HS-5 (cell line): ENCODE data around the gene SEMA4D.
A peak's percentile ranks its signal among the peaks of the same experiment; 100 is the strongest.
"Not testable (repeated sequence)": the region's sequence is repeated elsewhere in the genome, so short reads cannot be mapped to it uniquely, and the experiment has no call there.

Experiments
- DNase-seq: peaks from one replicate; pipeline ENCODE4 v3.0.0-alpha.2; 2012; ENCODE audit warnings: low read depth

Gene SEMA4D

DNA sequence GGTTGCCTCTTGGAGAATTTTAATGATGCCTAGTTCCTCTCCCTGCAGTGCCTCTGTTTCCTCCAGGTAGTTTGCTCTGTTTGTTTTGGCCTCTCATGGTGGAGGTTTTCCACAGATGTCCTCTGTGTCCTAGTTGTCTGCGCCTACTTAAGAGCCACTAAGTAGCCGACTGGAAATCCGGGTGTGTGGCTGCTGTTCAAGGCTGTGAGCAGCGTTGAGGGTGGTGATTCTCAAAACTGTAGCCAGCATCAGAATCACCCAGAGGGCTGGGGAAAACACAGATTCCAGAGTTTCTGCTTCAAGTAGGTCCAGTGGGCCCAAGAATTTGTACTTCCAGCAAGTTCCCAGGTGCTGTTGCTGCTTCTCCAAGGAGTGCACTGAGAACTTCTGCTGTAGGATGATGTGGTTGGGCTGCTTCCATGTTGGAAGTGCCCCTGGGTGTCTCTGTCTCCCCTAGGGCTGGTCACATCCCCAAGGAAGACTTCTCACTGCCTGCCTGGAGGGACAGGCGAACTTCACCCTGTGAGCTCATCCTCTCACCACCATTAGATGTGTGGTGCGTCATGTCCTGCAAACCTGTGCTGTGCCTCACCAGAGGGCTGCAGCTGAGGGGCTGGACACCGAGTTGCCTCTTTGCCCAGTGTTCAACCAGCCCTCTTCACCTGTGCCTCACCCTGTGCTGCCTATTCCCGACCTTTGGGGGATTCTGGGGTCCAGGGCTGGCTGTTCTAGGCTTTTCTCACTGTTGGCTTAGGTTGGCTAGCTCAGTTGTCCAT is 144.9 kb downstream of the SEMA4D start:
- DNase-seq = no peak

DNA sequence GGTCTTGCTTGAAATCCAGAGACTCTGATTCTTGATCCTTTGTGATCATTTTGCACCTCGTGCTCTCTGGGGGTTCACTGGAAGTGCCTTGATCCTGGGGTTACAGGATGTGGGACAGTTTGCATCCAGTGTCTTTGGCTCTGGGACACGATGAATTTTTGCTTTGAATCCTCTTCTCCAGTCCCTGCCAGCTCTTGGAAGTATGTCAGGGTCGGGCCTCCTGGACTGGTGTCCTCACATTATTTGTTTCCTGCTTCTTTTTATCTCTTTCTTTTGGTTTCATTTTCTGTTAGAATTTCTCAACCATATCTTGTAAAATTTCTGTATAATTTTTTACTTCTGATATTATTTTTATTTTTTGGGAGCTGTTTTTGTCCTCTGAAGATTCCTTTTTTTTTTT is 145.5 kb downstream of the SEMA4D start:
- no peak for DNase-seq

DNA sequence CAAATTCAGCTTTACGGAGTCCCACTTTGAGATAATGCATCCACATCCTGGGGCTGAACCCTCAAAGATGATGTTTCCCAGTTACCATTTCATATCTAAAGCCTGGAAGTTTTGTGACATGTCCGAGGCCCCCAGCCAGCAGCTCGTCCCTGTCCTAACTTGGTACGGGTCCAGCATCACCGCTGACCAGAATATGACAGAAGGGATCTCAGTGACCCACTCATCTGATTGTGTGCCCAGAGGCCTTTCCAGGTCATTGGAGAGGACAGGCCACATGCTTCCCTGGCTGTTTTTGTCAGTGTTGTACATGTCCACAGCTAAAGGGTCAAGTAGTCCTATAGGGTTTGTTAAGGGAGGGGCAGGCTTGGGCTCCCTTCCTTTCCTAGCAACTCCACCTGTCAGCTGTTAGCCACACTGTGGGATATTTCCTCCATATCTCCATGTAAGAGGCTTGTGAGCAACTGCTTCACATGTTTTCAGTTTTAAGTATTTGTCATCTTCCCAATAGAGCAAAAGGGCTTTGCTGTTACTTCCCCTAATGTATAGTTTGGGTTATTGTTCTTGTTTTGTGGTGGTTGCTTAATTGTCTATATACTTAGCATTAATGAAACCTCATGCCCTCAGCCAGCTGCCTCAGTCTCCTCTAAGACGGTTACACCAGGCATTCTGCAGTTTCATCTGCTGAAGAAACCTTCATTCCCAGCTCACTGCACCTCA is 146.2 kb downstream of the SEMA4D start:
- no peak for DNase-seq

DNA sequence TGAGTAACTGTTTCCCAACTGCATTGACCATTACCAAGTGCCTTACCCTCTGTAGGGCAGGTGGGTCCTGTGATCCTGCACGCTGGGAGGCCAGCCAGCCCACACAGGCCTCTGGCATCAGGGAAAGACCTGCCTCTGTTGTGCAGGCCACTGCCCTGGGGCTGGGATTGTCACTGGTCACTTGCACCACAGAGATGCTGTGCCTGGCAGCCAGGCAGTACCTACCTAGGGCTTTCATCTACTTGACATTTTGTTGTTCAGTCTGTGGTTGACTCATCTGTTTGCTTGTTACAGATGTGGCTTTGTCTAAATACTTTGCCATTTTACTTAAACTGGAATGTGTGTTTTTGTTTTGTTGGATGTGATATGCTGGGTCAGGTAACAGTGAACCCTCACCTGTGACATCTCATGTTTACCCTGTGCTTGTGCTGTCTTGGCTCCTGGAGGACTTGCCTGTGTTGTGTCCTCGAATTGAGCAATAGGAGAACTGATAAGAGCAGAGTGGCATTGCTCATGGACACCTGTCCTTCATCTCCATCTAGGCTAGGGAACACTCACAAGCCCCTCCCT is 146.8 kb downstream of the SEMA4D start:
- no peak for DNase-seq

- DNase-seq = no peak
Measured at GRCh38 chr9:89349607-89350006, 148.3 kb downstream of the SEMA4D start.

DNA sequence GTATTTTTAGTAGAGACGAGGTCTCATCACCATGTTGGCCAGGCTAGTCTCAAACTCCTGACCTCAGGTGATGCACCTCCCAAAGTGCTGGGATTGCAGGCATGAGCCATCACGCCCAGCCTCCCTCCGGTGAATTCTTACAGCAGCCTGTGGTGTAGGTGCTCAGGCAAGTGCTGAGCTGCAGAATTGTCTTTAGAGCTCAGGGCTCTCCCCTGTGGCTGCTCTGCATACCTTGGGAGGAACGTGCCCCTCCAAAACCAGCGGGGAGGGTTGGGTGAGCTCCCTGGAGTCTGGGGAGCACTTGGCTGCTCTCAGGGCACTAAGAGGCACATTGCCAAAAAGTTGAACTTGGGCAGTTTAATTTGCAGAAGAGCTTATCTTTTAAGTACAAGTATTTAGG is 150.3 kb downstream of the SEMA4D start:
- DNase-seq = no peak

DNA sequence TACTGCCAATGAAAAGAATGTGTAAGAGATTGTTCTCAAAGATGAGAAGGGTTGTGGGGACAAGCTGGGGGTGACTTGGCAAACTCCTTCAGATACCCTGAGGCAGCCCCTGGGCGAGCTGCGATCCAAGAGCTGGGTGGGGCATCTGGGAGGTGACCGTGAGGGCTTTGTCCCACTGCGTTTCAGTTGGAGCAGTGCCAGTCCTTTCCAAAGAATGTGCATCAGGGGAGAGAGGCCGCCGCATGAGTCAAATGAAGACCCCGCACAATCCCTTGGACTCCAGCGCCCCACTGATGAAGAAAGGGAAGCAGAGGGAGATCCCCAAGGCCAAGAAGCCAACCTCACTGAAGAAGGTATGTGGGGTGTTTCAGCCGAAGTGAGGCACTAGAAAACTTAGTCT is 151.2 kb downstream of the SEMA4D start:
- no peak for DNase-seq

GRCh38 chr9:89345476-89345875 is 152.4 kb downstream of the SEMA4D start:
- no peak for DNase-seq

DNA sequence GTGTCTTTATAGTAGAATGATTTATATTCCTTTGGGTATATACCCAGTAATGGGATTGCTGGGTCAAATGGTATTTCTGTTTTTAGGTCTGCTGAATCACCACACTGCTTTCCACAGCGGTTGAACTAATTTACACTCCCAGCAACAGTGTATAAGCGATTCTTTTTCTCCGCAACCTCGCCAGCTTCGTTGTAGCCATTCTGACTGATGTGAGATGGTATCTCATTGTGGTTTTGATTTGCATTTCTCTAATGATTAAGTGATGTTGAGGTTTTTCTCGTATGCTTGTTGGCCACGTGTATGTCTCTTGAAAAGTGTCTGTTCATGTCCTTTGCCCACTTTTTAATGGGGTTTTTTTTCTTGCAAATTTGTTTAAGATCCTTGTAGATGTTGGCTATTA is 154.1 kb downstream of the SEMA4D start:
- DNase-seq = not testable (repeated sequence)

DNA sequence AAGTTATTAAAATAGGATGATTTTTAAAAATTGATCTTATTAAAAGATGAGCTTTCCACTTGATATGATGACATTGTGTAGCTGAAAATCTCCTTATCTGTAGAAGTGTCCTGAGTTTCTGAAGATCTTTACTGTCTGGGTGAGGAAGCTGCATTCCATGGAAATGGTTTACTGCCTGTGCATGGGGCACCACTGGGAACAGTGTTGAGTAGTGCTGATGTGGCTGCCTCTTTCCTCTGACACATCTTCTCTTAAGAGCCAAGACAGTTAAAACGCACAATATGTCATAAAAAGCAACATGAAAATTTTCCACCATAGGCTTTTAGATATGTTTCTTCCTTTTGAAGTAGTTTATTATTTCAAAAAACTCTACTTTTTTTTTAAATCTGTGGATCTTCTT is 155.0 kb downstream of the SEMA4D start:
- no peak for DNase-seq

- DNase-seq = no peak
Measured at GRCh38 chr9:89342213-89342612, 155.7 kb downstream of the SEMA4D start.

DNA sequence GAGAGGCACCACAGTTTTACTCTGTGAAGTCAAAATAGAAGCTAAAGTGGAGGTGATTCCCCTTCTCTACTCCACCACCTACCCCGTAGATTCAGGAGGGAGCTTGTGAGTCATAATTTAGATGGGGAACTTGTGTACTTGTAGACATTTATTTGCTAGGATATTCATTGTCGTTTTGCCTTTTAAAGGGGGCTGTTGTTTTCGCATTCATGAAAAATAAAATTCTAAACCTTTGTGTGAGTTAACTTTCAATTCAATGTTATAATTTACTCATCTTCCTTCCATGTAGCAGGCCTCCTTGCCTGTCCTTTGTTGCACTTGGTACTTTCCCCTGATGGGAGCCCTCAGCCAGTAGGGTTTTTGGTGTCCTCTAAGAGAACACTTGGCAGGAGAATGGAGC is 157.6 kb downstream of the SEMA4D start:
- DNase-seq = no peak

DNA sequence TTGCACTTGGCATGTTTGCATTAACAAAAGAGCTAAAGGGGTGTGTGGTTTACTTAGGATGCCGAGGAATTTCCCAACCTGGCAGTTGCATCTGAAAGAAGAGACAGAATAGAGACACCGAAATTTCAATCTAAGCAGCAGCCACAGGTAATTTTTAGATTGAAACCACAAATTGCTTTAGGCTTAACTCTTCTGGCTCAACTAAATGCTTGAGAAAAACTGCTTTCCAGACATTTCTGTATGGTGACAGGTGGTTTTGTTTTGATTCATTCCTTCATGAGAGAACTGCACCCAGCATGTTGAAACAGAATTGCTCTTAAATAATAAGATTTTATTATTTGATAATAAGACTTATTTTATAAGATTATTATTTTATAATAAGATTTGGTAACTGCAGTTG is 158.1 kb downstream of the SEMA4D start:
- DNase-seq = no peak

DNA sequence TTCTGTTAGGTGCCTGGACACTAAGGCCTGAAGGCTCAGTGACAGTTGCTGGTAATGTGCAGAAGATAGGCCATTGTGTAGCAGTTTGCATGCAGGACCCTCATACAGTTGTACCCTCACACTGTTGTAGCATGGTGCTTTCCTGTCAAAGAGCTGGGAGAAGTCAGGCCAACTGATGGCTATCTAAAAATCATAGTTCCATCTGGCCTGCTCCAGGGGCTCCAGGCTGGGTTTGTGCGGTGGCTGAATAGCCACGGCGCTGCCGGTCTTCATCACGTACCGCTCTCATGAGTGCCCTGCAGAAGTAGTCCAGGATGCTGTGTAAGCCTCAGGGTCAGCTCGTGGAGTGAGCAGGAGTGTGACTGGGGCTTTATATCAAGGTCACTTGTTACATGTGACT is 167.4 kb downstream of the SEMA4D start:
- DNase-seq = no peak

DNA sequence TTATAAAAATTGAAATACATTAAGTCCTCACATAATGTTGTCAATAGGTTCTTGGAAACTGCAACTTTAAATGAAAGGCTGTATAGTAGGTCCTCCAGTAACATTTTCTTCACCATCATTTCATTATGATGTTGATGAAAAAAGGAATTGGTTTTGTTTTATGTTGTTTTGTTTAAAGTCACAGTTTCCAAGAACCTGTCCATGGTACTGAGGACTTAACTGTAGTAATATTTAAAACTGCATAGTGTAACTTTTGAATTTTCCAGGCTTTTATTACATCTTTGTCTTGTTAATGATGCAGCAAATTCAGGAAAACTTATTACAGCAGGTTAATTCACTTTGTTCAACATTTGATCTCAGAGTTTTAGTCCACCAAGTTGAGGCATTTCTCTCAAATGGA is 168.0 kb downstream of the SEMA4D start:
- no peak for DNase-seq

DNA sequence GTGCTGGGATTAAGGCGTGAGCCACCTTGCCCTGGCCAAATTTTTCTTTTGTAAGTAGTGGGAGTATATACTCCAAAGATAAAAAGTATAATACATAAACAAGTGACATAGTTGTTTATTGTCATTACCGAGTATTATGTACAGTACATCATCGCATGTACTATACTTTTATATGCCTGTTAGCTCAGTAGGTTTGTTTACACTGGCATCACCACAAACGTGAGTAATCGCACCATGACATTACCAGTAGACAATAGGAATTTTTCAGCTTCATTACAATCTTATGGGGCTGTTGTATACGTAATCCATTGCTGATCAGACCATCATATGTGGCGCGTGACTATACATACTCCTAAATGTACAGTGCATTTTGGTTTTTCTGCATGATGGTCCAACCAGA is 169.8 kb downstream of the SEMA4D start:
- DNase-seq = no peak

DNA sequence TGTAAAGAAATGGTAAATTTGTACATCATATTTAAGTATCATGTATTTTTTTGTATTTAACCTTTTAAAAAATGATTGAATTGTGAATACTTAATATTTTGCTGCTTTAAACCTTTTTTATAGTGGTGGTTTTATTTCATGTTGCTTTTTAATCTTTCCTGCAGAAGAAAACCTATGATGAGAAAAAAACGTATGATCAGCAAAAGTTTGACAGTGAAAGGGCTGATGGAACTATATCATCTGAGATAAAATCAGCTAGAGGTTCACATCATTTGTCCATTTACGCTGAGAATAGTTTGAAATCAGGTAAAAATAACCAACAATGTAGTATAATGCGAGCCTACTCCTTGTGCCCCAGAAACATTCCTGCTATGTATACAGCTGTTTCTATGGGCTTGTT is 172.2 kb downstream of the SEMA4D start:
- DNase-seq = no peak

DNA sequence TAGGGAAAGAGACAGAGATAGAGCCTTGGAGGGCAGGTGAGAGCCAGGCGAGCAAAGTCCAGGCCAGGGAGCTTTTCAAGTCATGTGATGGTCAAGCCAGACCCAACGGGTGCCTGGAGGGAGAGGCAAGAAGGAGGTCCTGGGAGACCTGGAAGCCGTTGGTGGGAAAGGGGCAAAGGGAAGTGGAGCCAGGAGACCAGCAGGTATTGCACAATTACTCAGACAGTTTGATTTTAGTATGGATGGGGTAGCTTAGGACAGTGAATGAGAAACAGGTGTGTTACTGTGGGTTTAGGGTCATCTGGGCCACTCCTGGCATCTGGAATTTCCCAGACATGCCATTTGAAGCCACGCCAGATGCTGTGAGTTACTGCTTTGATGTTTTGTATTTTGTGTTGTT is 174.5 kb downstream of the SEMA4D start:
- no peak for DNase-seq

GRCh38 chr9:89319015-89319905 is 178.7 kb downstream of the SEMA4D start:
- no peak for DNase-seq

GRCh38 chr9:89318123-89319014 is 179.5 kb downstream of the SEMA4D start, which contains the start of gene SECISBP2:
SECISBP2 (plus strand) TSS chr9:89318500; CDS start chr9:89318577, 77 bp downstream.
- peak; percentile 92 for DNase-seq

- DNase-seq = no peak
Measured at GRCh38 chr9:89317282-89317681, 180.6 kb downstream of the SEMA4D start.
